GM23338 (cell line): Measurements from ENCODE around the gene HLA-G. TPM values are rescaled to one million over a fixed set of nuclear protein-coding genes. Genes with fewer than 3 reads are reported as not detected.

Experiments used
- ATAC-seq: fragments of 200-7000 bp; cut with Tn5 transposase; 3 replicates; pipeline ENCODE4 v1.9.1; 2020
- DNase-seq: peaks from one replicate; pipeline ENCODE4 v3.0.0-alpha.2; 2015; ENCODE audit warnings: low spot score
- H2AFZ ChIP-seq: fragments of 200-600 bp; sonication (generic); 2 replicates; pipeline ENCODE4 v1.8.0; 2016; ENCODE audit warnings: antibody characterized with exemption, mild to moderate bottlenecking, moderate library complexity
- H3F3A ChIP-seq: fragments of 200-600 bp; sonication (generic); replicated peaks from 2 replicates; pipeline ENCODE4 v1.8.0; 2017; ENCODE audit warnings: antibody characterized with exemption, mixed run types, low read depth
- H3K27ac ChIP-seq: fragments of 200-600 bp; sonication (generic); 2 replicates; pipeline ENCODE4 v1.6.1; 2016; ENCODE audit warnings: low read depth
- H3K27me3 ChIP-seq: fragments of 200-600 bp; sonication (generic); 2 replicates; pipeline ENCODE4 v1.8.0; 2016; ENCODE audit warnings: mild to moderate bottlenecking, mixed run types, moderate library complexity; ENCODE audit not compliant: insufficient read depth
- H3K36me3 ChIP-seq: fragments of 200-600 bp; sonication (generic); 2 replicates; pipeline ENCODE4 v1.8.0; 2016; ENCODE audit warnings: mild to moderate bottlenecking; ENCODE audit not compliant: insufficient read depth
- H3K4me1 ChIP-seq: fragments of 200-600 bp; sonication (generic); 2 replicates; pipeline ENCODE4 v1.8.0; 2016; ENCODE audit warnings: mild to moderate bottlenecking, moderate library complexity; ENCODE audit not compliant: insufficient read depth
- H3K4me2 ChIP-seq: fragments of 200-600 bp; sonication (generic); 2 replicates; pipeline ENCODE4 v1.7.1; 2017; ENCODE audit warnings: mixed run types
- H3K4me3 ChIP-seq: fragments of 200-600 bp; sonication (generic); 2 replicates; pipeline ENCODE4 v1.6.1; 2016; ENCODE audit warnings: mixed run types
- H3K79me2 ChIP-seq: fragments of 200-600 bp; sonication (generic); replicated peaks from 2 replicates; pipeline ENCODE4 v1.8.0; 2017; ENCODE audit warnings: mild to moderate bottlenecking; ENCODE audit not compliant: insufficient read depth
- H3K9me2 ChIP-seq: fragments of 200-600 bp; sonication (generic); 2 replicates; pipeline ENCODE4 v1.8.0; 2017; ENCODE audit not compliant: insufficient read depth
- H4K20me1 ChIP-seq: fragments of 200-600 bp; sonication (generic); replicated peaks from 2 replicates; pipeline ENCODE4 v1.8.0; 2017; ENCODE audit warnings: mild to moderate bottlenecking; ENCODE audit not compliant: insufficient read depth
- H3K27ac Mint-ChIP-seq: 2 replicates; pipeline ENCODE4 v1.8.0; 2020; ENCODE audit warnings: inconsistent platforms, mild to moderate bottlenecking, moderate library complexity, mixed read lengths
- H3K27me3 Mint-ChIP-seq: 3 replicates; pipeline ENCODE4 v1.8.0; 2022; ENCODE audit warnings: low read depth, mild to moderate bottlenecking, moderate library complexity, mixed read lengths, inconsistent platforms; ENCODE audit not compliant: insufficient read depth, poor library complexity
- H3K36me3 Mint-ChIP-seq: 3 replicates; pipeline ENCODE4 v1.8.0; 2021; ENCODE audit warnings: low read depth, mild to moderate bottlenecking, inconsistent platforms, moderate library complexity, mixed read lengths
- H3K4me1 Mint-ChIP-seq: 3 replicates; pipeline ENCODE4 v1.8.0; 2020; ENCODE audit warnings: mild to moderate bottlenecking, inconsistent platforms, mixed read lengths
- H3K4me3 Mint-ChIP-seq: 3 replicates; pipeline ENCODE4 v1.8.0; 2021; ENCODE audit warnings: moderate library complexity, mild to moderate bottlenecking, inconsistent platforms, mixed read lengths
- H3K9me3 Mint-ChIP-seq: 3 replicates; pipeline ENCODE4 v1.8.0; 2020; ENCODE audit warnings: moderate library complexity, mild to moderate bottlenecking, inconsistent platforms, mixed read lengths
- EZH2 ChIP-seq: fragments of 200-600 bp; sonication (generic); IDR thresholded peaks from one replicate; pipeline ENCODE4 v1.8.0; 2017; ENCODE audit warnings: antibody characterized with exemption, mild to moderate bottlenecking, low read depth; ENCODE audit not compliant: unreplicated experiment
- STAT1 ChIP-seq: IDR thresholded peaks from one replicate; pipeline ENCODE4 v1.6.1; 2016; ENCODE audit warnings: antibody characterized with exemption; ENCODE audit not compliant: unreplicated experiment
- ZNF114 ChIP-seq: fragments of 250-450 bp; sonication (Bioruptor Pico); IDR thresholded peaks from 2 replicates; pipeline ENCODE4 v1.5.0; 2020; ENCODE audit warnings: mild to moderate bottlenecking, moderate library complexity
- ZNF331 ChIP-seq: fragments of 250-450 bp; sonication (Bioruptor Pico); IDR thresholded peaks from 2 replicates; pipeline ENCODE4 v1.5.0; 2020; ENCODE audit warnings: low read depth, mild to moderate bottlenecking, moderate library complexity
- polyA plus RNA-seq: library from polyadenylated mRNA; unstranded; fragments of >200 nt; fragmentation: Nextera tagmentation; extraction: Ambion mirVana; gene quantifications from 2 replicates; pipeline ENCODE4 v1.2.1, GENCODE V29; 2016
- total RNA-seq: library from RNA; depleted of rRNA; stranded (reverse); fragments of >200 nt; shearing (Covaris generic); gene quantifications from 2 replicates; pipeline ENCODE4 v1.2.3, GENCODE V29; 2014
- TF ChIP-seq, protein P1 (sequence below): fragments of 250-450 bp; sonication (Bioruptor Pico); IDR thresholded peaks from 2 replicates; pipeline ENCODE4 v1.5.0; 2020; ENCODE audit warnings: mild to moderate bottlenecking, moderate library complexity
- TF ChIP-seq, protein P2 (sequence below), 2 experiments: fragments of 200-600 bp in 1 of 2; sonication (generic) in 1 of 2; conservative IDR thresholded peaks; 2 replicates each; pipeline versions ENCODE4 v1.5.1 to v1.6.1; 2016 to 2017; ENCODE audit warnings: antibody characterized with exemption in 2 of 2, low read depth in 2 of 2, mild to moderate bottlenecking in 2 of 2, moderate library complexity in 1 of 2

The HLA-G gene
- total and polyA plus RNA-seq, 2 experiments from 2014 or later: 2.5 to 2.8 TPM

DNA sequence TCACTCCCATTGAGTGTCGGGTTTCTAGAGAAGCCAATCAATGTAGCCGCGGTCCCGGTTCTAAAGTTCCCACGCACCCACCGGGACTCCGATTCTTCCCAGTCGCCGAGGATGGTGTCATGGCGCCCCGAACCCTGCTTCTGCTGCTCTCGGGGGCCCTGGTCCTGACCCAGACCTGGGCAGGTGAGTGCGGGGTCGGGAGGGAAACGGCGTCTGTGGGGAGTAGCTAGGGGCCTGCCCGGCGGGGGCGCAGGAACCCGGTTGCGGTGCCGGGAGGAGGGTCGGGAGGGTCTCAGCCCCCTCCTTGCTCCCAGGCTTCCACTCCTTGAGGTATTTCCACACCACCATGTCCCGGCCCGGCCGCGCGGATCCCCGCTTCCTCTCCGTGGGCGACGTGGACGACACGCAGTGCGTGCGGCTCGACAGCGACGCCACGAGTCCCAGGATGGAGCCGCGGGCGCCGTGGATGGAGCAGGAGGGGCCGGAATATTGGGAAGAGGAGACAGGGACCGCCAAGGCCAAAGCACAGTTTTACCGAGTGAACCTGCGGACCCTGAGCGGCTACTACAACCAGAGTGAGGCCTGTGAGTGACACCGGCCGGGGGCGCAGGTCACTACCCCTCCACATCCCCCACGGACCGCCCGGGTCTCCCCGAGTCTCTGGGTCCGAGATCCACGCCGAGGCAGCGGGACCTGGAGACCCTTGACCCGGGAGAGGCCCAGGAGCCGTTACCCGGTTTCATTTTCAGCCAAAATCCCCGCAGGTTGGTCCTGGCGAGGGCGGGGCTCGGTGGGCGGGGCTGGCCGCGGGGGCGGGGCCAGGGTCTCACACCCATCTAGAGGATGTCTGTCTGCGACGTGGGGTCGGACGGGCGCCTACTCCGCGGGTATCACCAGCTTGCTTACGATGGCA is 35.2 kb upstream of the HLA-G start:
- ATAC-seq: peak; percentile 82
- Mint-ChIP-seq H3K4me3 (peak overlapping the region; percentile 82), H3K27ac (no peak overlapping the region), H3K36me3 (peaks cover 10% of the 10 kb centered on the region), H3K9me3 (peaks cover 15% of the 10 kb centered on the region), H3K27me3 (peaks cover 30% of the 10 kb centered on the region), H3K4me1 (peaks cover 15% of the 10 kb centered on the region)
- Histone ChIP-seq H2AFZ (peak overlapping the region; percentile 99), H3F3A (no peaks in the 10 kb centered on the region), H3K9me2 (no peaks in the 10 kb centered on the region), H3K4me1 (peaks cover 4% of the 10 kb centered on the region), H3K4me2 (peak overlapping the region; percentile 89), H3K27ac (no peak overlapping the region), H4K20me1 (no peaks in the 10 kb centered on the region), H3K79me2 (no peaks in the 10 kb centered on the region), H3K4me3 (peak overlapping the region; percentile 87), H3K27me3 (peaks cover 48% of the 10 kb centered on the region), H3K36me3 (no peaks in the 10 kb centered on the region)
- no peak for TF ChIP-seq STAT1
- TF ChIP-seq, protein P1, sequence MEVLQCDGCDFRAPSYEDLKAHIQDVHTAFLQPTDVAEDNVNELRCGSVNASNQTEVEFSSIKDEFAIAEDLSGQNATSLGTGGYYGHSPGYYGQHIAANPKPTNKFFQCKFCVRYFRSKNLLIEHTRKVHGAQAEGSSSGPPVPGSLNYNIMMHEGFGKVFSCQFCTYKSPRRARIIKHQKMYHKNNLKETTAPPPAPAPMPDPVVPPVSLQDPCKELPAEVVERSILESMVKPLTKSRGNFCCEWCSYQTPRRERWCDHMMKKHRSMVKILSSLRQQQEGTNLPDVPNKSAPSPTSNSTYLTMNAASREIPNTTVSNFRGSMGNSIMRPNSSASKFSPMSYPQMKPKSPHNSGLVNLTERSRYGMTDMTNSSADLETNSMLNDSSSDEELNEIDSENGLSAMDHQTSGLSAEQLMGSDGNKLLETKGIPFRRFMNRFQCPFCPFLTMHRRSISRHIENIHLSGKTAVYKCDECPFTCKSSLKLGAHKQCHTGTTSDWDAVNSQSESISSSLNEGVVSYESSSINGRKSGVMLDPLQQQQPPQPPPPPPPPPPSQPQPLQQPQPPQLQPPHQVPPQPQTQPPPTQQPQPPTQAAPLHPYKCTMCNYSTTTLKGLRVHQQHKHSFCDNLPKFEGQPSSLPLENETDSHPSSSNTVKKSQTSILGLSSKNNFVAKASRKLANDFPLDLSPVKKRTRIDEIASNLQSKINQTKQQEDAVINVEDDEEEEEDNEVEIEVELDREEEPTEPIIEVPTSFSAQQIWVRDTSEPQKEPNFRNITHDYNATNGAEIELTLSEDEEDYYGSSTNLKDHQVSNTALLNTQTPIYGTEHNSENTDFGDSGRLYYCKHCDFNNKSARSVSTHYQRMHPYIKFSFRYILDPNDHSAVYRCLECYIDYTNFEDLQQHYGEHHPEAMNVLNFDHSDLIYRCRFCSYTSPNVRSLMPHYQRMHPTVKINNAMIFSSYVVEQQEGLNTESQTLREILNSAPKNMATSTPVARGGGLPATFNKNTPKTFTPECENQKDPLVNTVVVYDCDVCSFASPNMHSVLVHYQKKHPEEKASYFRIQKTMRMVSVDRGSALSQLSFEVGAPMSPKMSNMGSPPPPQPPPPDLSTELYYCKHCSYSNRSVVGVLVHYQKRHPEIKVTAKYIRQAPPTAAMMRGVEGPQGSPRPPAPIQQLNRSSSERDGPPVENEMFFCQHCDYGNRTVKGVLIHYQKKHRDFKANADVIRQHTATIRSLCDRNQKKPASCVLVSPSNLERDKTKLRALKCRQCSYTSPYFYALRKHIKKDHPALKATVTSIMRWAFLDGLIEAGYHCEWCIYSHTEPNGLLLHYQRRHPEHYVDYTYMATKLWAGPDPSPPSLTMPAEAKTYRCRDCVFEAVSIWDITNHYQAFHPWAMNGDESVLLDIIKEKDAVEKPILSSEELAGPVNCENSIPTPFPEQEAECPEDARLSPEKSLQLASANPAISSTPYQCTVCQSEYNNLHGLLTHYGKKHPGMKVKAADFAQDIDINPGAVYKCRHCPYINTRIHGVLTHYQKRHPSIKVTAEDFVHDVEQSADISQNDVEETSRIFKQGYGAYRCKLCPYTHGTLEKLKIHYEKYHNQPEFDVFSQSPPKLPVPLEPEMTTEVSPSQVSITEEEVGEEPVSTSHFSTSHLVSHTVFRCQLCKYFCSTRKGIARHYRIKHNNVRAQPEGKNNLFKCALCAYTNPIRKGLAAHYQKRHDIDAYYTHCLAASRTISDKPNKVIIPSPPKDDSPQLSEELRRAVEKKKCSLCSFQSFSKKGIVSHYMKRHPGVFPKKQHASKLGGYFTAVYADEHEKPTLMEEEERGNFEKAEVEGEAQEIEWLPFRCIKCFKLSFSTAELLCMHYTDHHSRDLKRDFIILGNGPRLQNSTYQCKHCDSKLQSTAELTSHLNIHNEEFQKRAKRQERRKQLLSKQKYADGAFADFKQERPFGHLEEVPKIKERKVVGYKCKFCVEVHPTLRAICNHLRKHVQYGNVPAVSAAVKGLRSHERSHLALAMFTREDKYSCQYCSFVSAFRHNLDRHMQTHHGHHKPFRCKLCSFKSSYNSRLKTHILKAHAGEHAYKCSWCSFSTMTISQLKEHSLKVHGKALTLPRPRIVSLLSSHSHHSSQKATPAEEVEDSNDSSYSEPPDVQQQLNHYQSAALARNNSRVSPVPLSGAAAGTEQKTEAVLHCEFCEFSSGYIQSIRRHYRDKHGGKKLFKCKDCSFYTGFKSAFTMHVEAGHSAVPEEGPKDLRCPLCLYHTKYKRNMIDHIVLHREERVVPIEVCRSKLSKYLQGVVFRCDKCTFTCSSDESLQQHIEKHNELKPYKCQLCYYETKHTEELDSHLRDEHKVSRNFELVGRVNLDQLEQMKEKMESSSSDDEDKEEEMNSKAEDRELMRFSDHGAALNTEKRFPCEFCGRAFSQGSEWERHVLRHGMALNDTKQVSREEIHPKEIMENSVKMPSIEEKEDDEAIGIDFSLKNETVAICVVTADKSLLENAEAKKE (CRISPR knock-in tag): no peak
- no peak for TF ChIP-seq ZNF331 (CRISPR knock-in tag)
- TF ChIP-seq, protein P2, sequence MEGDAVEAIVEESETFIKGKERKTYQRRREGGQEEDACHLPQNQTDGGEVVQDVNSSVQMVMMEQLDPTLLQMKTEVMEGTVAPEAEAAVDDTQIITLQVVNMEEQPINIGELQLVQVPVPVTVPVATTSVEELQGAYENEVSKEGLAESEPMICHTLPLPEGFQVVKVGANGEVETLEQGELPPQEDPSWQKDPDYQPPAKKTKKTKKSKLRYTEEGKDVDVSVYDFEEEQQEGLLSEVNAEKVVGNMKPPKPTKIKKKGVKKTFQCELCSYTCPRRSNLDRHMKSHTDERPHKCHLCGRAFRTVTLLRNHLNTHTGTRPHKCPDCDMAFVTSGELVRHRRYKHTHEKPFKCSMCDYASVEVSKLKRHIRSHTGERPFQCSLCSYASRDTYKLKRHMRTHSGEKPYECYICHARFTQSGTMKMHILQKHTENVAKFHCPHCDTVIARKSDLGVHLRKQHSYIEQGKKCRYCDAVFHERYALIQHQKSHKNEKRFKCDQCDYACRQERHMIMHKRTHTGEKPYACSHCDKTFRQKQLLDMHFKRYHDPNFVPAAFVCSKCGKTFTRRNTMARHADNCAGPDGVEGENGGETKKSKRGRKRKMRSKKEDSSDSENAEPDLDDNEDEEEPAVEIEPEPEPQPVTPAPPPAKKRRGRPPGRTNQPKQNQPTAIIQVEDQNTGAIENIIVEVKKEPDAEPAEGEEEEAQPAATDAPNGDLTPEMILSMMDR (conservative IDR thresholded peaks at IDR 0.05; ENCODE audit: low read depth in 2 of 2): peak in 1 of 2 experiments; percentile 47; a peak in 2 of 4 replicates
- no peak for TF ChIP-seq ZNF114 (CRISPR knock-in tag)
- TF ChIP-seq EZH2: peak; percentile 32
- peak; percentile 70 for DNase-seq
